ENCODE data around the gene HOXA1.

DNA sequence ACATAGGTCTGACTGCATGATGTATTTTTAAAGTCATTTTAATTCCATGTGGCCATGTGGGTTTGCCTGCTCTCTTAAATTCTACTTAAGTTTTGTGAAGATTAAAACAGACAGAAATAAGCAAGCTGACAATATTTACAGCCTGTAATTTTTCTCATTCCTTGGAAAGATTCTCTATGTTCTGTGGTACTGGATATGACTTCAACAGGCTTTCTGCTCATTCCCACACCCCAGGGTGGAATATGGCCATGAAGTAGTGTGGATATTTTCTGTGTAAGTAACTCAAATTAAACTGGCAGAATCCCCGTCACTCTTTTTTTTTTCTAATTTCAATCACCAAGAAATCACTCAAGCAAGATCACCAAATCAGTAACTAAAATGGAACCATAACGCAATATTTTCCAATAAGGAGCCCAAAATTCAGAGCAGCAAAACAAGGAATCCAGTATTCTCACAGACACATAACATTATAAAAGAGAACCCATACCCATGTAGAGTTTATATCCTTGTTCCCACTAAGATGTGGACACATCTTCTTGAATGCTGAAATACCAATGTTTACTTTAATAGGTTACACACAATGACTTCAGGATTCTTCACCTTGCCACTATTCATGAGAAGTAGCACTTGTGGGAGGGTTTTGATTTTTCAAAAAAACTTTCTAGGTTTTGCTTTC is 42.0 kb upstream of the HOXA1 start:
- no peak for TF ChIP-seq POLR2A (IDR thresholded peaks at IDR 0.05; ENCODE audit: low read length)
- TF ChIP-seq GATA1 (IDR thresholded peaks at IDR 0.05; ENCODE audit: low read depth, low read length): no peak

Data from erythroblast (primary cell).